Subcutaneous adipose tissue (tissue), 4 donors: ENCODE results near the gene ROBO1. TPM values are rescaled to one million over a fixed set of nuclear protein-coding genes. Genes with fewer than 3 reads are reported as not detected.

Experiments
- CTCF ChIP-seq: fragments of 450-650 bp; IDR thresholded peaks from one replicate; pipeline ENCODE4 v1.5.1; 2016; ENCODE audit warnings: low read depth, mild to moderate bottlenecking, control low read depth, antibody characterized with exemption, moderate library complexity
- total RNA-seq, 4 donors: library from RNA; depleted of rRNA; stranded (reverse); fragments of >200 nt; gene quantifications; one replicate each; pipeline ENCODE4 v1.1.0, GENCODE V29; 2016

The ROBO1 gene
- total RNA-seq, 4 donors from 2014 or later = 26.6 to 34.0 (median 30.8) TPM

- TF ChIP-seq CTCF = no peak
Observed at GRCh38 chr3:78757731-78758130, 1010.1 kb downstream of the ROBO1 start.

GRCh38 chr3:78754066-78754743 is 1013.6 kb downstream of the ROBO1 start:
- no peak for TF ChIP-seq CTCF

- no peak for TF ChIP-seq CTCF
Observed at GRCh38 chr3:78751266-78751665, 1016.5 kb downstream of the ROBO1 start.

- TF ChIP-seq CTCF = no peak
Observed at GRCh38 chr3:78749056-78749455, 1018.7 kb downstream of the ROBO1 start.

GRCh38 chr3:78745847-78746246 is 1022.0 kb downstream of the ROBO1 start:
- TF ChIP-seq CTCF = no peak

GRCh38 chr3:78742491-78742890 is 1025.3 kb downstream of the ROBO1 start:
- no peak for TF ChIP-seq CTCF

- TF ChIP-seq CTCF = no peak
Observed at GRCh38 chr3:78742041-78742440, 1025.8 kb downstream of the ROBO1 start.
